Ascending aorta (tissue), 2 donors: Measurements from ENCODE around the gene MRPL10. TPM values are rescaled to one million over a fixed set of nuclear protein-coding genes. Genes with fewer than 3 reads are reported as not detected.
A peak's percentile ranks its signal among the peaks of the same experiment; 100 is the strongest.

ENCODE experiments used
- DNase-seq, 2 donors: peaks; one replicate each; pipeline ENCODE4 v3.0.0-alpha.2; 2019; ENCODE audit warnings: low spot score in 2 of 2
- H3K27ac ChIP-seq, 2 donors: fragments of 200-600 bp; sonication (generic); one replicate each; pipeline ENCODE4 v1.5.1; 2016 to 2017; ENCODE audit warnings: mild to moderate bottlenecking in 1 of 2
- H3K27me3 ChIP-seq: fragments of 200-600 bp; sonication (generic); one replicate; pipeline ENCODE4 v1.5.1; 2017
- H3K36me3 ChIP-seq, 2 donors: fragments of 200-600 bp; sonication (generic); one replicate each; pipeline ENCODE4 v1.5.1; 2016
- H3K4me1 ChIP-seq, 2 donors: fragments of 200-600 bp; sonication (generic); one replicate each; pipeline ENCODE4 v1.5.1; 2016 to 2017; ENCODE audit warnings: mild to moderate bottlenecking in 1 of 2
- H3K4me3 ChIP-seq, 2 donors: fragments of 200-600 bp; sonication (generic); one replicate each; pipeline ENCODE4 v1.5.1; 2016 to 2017; ENCODE audit warnings: mild to moderate bottlenecking in 1 of 2
- H3K9me3 ChIP-seq, 2 donors: fragments of 200-600 bp; sonication (generic); one replicate each; pipeline ENCODE4 v1.5.1; 2016
- CTCF ChIP-seq, 3 experiments: fragments of 200-600 bp in 2 of 3; fragments of 450-650 bp in 1 of 3; sonication (generic) in 2 of 3; IDR thresholded peaks; one replicate each; pipeline ENCODE4 v1.5.1; 2016 to 2019; ENCODE audit warnings: antibody characterized with exemption in 3 of 3, mild to moderate bottlenecking in 1 of 3, moderate library complexity in 1 of 3
- intact Hi-C: fragments of 100-400 bp; cut with DNase I; formaldehyde crosslinking; loops from one replicate; pipeline ENCODE4 v1.15.1; 2023
- total RNA-seq: library from RNA; depleted of rRNA; stranded (reverse); fragments of >200 nt; gene quantifications from one replicate; pipeline ENCODE4 v1.1.0, GENCODE V29; 2016

MRPL10 gene
- total RNA-seq, 1 donor from 2014 or later = 13.7 TPM

DNA sequence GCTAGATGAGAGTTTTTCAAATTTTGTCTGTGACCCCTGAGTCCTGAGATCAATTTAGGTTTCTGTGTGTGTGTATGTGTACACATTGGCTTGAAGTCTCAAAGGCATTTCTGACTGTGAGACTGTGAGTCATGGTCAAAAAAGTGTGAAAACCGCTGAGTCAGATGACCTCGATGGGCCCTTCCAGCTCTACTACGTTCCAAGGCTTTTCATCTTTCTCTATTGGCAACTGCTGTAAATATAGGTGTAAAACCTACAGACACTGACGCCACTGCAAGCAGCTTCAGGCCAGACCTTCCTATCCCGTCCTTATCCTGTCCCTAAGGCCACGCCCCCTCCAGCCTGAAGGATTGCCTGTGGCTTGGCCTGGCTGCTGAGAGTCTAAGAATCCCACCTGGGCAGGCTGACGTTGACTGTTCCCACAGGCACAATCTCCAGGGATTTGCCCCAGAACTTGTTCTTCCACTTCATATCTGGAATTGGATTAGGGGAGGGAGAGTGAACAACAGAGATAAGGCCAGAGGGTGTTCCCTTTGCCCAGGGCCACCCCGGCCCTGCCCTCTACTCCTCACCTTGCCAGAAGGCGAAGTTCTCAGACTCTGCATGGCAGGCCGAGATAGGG, 21.0 kb downstream of the MRPL10 start:
- no peak for TF ChIP-seq CTCF (IDR thresholded peaks at IDR 0.05)
- H3K27me3 ChIP-seq = no peaks in the 10 kb centered on the region
- H3K4me3 ChIP-seq = no peak overlapping the region
- intact Hi-C loops = no loop called here
- peaks cover 0 to 3% of the 10 kb centered on the region in 2 donors for H3K4me1 ChIP-seq
- no peaks in the 10 kb centered on the region for H3K9me3 ChIP-seq
- H3K36me3 ChIP-seq = peaks cover 28 to 61% of the 10 kb centered on the region in 2 donors
- peak overlapping the region; percentile 27 to 68 for H3K27ac ChIP-seq
- DNase-seq = peak in 1 of 2 donors; percentile 60

- peaks cover 20 to 48% of the 10 kb centered on the region in 2 donors for H3K36me3 ChIP-seq
- H3K4me3 ChIP-seq = no peak overlapping the region
- no peaks in the 10 kb centered on the region for H3K9me3 ChIP-seq
- no peak for DNase-seq
- H3K27ac ChIP-seq = no peak overlapping the region
- intact Hi-C loops = no loop called here
- H3K27me3 ChIP-seq = no peaks in the 10 kb centered on the region
- no peak for TF ChIP-seq CTCF (IDR thresholded peaks at IDR 0.05)
- peaks cover 0 to 3% of the 10 kb centered on the region in 2 donors for H3K4me1 ChIP-seq
Observed at GRCh38 chr17:47808830-47809480, 22.4 kb downstream of the MRPL10 start.

DNA sequence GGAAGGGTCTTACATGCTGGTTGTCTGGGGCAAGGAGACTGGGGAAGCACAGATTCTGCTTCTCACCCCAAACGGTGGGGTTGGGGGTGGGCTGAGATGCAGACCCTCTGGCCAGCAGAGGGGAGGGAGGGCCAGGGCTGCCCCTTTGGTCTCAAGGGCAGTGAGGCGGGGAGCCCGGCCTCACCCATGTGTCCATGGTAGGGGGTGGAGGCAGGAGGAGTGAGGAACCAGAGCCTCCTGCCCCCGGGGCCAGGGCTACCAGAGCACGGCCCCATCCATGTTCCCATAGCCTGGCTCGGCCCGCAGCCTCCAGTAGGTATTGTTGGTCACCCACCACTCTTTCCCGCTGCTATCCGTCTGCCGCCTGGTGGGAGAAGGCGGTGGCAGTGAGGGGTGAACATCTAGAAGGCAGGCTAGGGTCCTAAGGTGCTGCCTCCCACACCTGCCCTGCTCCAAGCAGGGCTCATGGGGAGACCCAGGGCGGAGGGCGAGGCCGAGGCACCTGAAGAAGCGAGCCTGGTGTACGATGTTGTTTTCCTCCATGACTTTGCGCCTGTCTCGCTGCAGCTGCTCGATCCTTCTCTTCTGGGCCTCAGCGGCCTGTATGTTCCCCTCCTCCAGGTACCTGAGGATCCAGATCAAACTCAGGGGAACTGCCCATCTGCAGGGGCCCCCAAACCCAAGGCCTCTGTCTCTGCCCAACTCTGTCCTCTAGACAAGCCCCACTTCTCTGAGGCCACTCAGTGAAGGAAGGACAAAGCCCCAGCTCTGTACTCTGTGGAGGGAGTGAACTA, 23.1 kb downstream of the MRPL10 start:
- Histone ChIP-seq H3K4me1 (peaks cover 0 to 3% of the 10 kb centered on the region in 2 donors), H3K9me3 (no peaks in the 10 kb centered on the region), H3K27ac (no peak overlapping the region), H3K27me3 (no peaks in the 10 kb centered on the region), H3K4me3 (no peak overlapping the region), H3K36me3 (peaks cover 20 to 41% of the 10 kb centered on the region in 2 donors)
- no peak for TF ChIP-seq CTCF (IDR thresholded peaks at IDR 0.05)
- DNase-seq = no peak
- intact Hi-C loops = no loop called here

- Histone ChIP-seq H3K9me3 (no peaks in the 10 kb centered on the region), H3K36me3 (peaks cover 20 to 32% of the 10 kb centered on the region in 2 donors), H3K27me3 (no peaks in the 10 kb centered on the region), H3K4me1 (peaks cover 0 to 3% of the 10 kb centered on the region in 2 donors), H3K27ac (no peak overlapping the region), H3K4me3 (no peak overlapping the region)
- DNase-seq = no peak
- intact Hi-C loops = no loop called here
- no peak for TF ChIP-seq CTCF (IDR thresholded peaks at IDR 0.05)
Observed at GRCh38 chr17:47807421-47807820, 23.9 kb downstream of the MRPL10 start.

GRCh38 chr17:47806913-47807255, 24.5 kb downstream of the MRPL10 start:
- peaks cover 0 to 3% of the 10 kb centered on the region in 2 donors for H3K4me1 ChIP-seq
- no peak overlapping the region for H3K27ac ChIP-seq
- no peaks in the 10 kb centered on the region for H3K27me3 ChIP-seq
- peaks cover 20 to 32% of the 10 kb centered on the region in 2 donors for H3K36me3 ChIP-seq
- intact Hi-C loops = no loop called here
- no peak overlapping the region for H3K4me3 ChIP-seq
- H3K9me3 ChIP-seq = no peaks in the 10 kb centered on the region
- no peak for TF ChIP-seq CTCF (IDR thresholded peaks at IDR 0.05)
- DNase-seq = no peak
